ENCODE measurements around the gene MDC1.
"Not testable (repeated sequence)": the region's sequence is repeated elsewhere in the genome, so short reads cannot be mapped to it uniquely, and the experiment has no call there.

Gene MDC1

DNA sequence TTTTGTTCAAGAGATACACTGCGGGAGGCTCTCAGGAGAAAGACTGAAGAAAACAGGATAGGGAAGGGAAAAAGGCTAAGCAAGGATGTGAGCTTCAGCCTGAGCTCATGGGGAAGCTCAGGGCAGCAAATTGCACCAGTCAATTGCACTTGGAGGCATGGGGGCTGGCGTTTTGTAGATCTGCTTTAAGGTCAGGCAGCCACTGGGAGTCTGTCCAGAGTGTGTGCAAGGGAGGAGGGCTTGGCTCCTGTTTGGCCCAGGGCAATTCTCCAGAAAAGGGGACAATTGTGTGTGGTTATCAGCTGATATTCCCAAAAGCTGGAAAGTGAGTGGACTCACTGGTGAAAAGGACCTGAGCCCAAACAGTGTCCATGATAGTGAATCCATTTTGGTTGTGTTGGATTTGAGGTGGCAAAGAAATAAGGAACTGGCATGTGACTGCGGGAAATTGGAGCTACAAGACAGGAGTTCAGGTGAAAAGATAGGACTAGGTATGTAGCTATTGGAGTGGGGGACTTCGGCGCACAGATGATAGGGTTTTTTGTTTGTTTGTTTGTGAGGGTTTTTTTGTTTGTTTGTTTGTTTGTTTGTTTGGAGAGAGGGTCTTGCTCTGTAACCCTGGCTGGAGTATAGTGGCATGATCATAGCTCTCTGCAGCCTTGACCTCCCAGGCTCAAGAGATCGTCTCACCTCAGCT lies 49.5 kb upstream of the MDC1 start:
- POLR2A ChIA-PET: interaction anchor here (1.0 to 7.9 kb wide), 4 partner anchors 14 to 36 kb away, joined by 3 to 64 read pairs (median 23); partner anchors contain the start of genes FLOT1 and IER3
- CTCF ChIA-PET: interaction anchor here (0.5 to 2.1 kb wide), 11 partner anchors 9 to 318 kb away, joined by 3 to 9 read pairs (median 4); partner anchors contain the start of gene DHX16
- no peak overlapping the region for H3K4me3 ChIP-seq (ENCODE audit: low read depth, low read length)
- H3K36me3 ChIP-seq (ENCODE audit: control insufficient read depth in 2 of 2, insufficient read depth in 1 of 2, low read length in 2 of 2): no peaks in the 10 kb centered on the region
- H3K4me1 ChIP-seq (ENCODE audit: control insufficient read depth, insufficient read depth, low read length): peaks cover 30% of the 10 kb centered on the region
- TF ChIP-seq ZNF664 (tag by site-specific recombination; IDR thresholded peaks at IDR 0.05): no peak
- 0 out of 2 replicates have a peak, but pooled peaks have one; percentile 50 for TF ChIP-seq ZNF600 (tag by site-specific recombination; IDR thresholded peaks at IDR 0.05)
- TF ChIP-seq, protein P1, sequence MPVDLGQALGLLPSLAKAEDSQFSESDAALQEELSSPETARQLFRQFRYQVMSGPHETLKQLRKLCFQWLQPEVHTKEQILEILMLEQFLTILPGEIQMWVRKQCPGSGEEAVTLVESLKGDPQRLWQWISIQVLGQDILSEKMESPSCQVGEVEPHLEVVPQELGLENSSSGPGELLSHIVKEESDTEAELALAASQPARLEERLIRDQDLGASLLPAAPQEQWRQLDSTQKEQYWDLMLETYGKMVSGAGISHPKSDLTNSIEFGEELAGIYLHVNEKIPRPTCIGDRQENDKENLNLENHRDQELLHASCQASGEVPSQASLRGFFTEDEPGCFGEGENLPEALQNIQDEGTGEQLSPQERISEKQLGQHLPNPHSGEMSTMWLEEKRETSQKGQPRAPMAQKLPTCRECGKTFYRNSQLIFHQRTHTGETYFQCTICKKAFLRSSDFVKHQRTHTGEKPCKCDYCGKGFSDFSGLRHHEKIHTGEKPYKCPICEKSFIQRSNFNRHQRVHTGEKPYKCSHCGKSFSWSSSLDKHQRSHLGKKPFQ (tag by site-specific recombination; IDR thresholded peaks at IDR 0.05): no peak
- no peak for TF ChIP-seq ZSCAN23 (tag by site-specific recombination; IDR thresholded peaks at IDR 0.05)
- 0 out of 2 replicates have a peak, but pooled peaks have one; percentile 30 for TF ChIP-seq PRDM1 (tag by site-specific recombination; IDR thresholded peaks at IDR 0.05)
- no peaks in the 10 kb centered on the region for H3K9me3 ChIP-seq (ENCODE audit: control insufficient read depth, insufficient read depth, low read depth, low read length)
- no peak overlapping the region for H3K27ac ChIP-seq (ENCODE audit: extremely low read depth, low read depth, low read length)

DNA sequence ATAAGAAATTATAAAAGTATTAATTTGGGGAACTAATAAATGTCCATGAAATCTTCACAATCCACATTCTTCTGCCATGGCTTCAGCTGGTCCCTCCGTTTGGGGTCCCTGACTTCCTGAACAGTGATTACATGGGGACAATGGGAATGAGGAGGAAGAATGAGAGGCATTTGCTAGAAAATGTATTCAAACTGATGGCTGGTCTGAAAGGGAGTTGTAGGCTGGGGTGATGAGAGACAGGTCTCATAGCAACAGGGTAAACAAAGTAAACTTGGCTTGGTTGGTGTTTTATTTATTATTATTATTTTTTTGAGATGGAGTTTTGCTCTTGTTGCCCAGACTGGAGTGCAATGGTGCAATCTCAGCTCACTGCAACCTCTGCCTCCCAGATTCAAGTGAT lies 48.4 kb upstream of the MDC1 start:
- ChIA-PET POLR2A (interaction anchor here (1.9 to 4.2 kb wide), 2 partner anchors 13 to 22 kb away, joined by 9 to 37 read pairs; partner anchors contain the start of genes FLOT1 and IER3), CTCF (interaction anchor here (0.7 to 1.6 kb wide), 4 partner anchors 13 to 63 kb away, joined by 3 to 9 read pairs (median 4); no protein-coding TSS in a partner anchor)
- H3K36me3 ChIP-seq (ENCODE audit: control insufficient read depth in 2 of 2, insufficient read depth in 1 of 2, low read length in 2 of 2); H3K4me3 ChIP-seq (ENCODE audit: low read depth, low read length); H3K9me3 ChIP-seq (ENCODE audit: control insufficient read depth, insufficient read depth, low read depth, low read length); H3K27ac ChIP-seq (ENCODE audit: extremely low read depth, low read depth, low read length): not testable (repeated sequence)
- peaks cover 30% of the 10 kb centered on the region for H3K4me1 ChIP-seq (ENCODE audit: control insufficient read depth, insufficient read depth, low read length)

DNA sequence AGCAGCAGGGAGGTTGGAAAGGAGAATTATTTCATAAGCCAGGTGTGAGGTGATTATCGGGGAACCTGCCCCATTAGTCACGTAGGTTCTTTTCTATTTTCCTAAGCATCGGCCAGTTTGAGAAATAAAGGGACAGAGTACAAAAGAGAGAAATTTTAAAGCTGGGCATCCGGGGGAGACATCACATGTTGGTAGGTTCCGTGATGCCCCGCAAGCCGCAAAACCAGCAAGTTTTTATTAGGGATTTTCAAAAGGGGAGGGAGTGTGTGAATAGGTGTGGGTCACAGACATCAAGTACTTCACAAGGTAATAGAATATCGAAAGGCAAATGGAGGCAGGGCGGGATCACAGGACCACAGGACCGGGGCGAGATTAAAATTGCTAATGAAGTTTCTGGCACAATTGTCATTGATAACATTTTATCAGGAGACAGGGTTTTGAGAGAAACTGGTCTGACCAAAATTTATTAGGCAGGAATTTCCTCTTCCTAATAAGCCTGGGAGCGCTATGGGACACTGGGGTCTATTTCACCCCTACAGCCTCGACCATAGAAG lies 47.5 kb upstream of the MDC1 start:
- Histone ChIP-seq H3K27ac (ENCODE audit: extremely low read depth, low read depth, low read length) (peak overlapping the region; percentile 87), H3K4me1 (ENCODE audit: control insufficient read depth, insufficient read depth, low read length) (peaks cover 26% of the 10 kb centered on the region)
- TF ChIP-seq, protein P1 (tag by site-specific recombination; IDR thresholded peaks at IDR 0.05): 0 out of 2 replicates have a peak, but pooled peaks have one; percentile 10
- TF ChIP-seq SP7 (tag by site-specific recombination; IDR thresholded peaks at IDR 0.05): peak; percentile 9; the same call in 1 of the 2 replicates
- TF ChIP-seq, protein P2, sequence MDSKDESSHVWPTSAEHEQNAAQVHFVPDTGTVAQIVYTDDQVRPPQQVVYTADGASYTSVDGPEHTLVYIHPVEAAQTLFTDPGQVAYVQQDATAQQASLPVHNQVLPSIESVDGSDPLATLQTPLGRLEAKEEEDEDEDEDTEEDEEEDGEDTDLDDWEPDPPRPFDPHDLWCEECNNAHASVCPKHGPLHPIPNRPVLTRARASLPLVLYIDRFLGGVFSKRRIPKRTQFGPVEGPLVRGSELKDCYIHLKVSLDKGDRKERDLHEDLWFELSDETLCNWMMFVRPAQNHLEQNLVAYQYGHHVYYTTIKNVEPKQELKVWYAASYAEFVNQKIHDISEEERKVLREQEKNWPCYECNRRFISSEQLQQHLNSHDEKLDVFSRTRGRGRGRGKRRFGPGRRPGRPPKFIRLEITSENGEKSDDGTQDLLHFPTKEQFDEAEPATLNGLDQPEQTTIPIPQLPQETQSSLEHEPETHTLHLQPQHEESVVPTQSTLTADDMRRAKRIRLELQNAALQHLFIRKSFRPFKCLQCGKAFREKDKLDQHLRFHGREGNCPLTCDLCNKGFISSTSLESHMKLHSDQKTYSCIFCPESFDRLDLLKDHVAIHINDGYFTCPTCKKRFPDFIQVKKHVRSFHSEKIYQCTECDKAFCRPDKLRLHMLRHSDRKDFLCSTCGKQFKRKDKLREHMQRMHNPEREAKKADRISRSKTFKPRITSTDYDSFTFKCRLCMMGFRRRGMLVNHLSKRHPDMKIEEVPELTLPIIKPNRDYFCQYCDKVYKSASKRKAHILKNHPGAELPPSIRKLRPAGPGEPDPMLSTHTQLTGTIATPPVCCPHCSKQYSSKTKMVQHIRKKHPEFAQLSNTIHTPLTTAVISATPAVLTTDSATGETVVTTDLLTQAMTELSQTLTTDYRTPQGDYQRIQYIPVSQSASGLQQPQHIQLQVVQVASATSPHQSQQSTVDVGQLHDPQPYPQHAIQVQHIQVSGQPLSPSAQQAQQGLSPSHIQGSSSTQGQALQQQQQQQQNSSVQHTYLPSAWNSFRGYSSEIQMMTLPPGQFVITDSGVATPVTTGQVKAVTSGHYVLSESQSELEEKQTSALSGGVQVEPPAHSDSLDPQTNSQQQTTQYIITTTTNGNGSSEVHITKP (tag by site-specific recombination; IDR thresholded peaks at IDR 0.05): peak; percentile 98
- TF ChIP-seq MZF1 (tag by site-specific recombination; IDR thresholded peaks at IDR 0.05; ENCODE audit: borderline replicate concordance): peak; percentile 64; the same call in 1 of the 2 replicates
- peak; percentile 60; the same call in 1 of the 2 replicates for TF ChIP-seq ZNF335 (tag by site-specific recombination; conservative IDR thresholded peaks at IDR 0.05)
- H3K4me3 ChIP-seq (ENCODE audit: low read depth, low read length); H3K9me3 ChIP-seq (ENCODE audit: control insufficient read depth, insufficient read depth, low read depth, low read length); H3K36me3 ChIP-seq (ENCODE audit: control insufficient read depth in 2 of 2, insufficient read depth in 1 of 2, low read length in 2 of 2): not testable (repeated sequence)
- ChIA-PET POLR2A (interaction anchor here (0.8 to 4.2 kb wide), 7 partner anchors 9 to 79 kb away, joined by 3 to 37 read pairs (median 4); partner anchors contain the start of genes FLOT1 and IER3), CTCF (interaction anchor here (0.7 to 1.1 kb wide), 8 partner anchors 9 to 117 kb away, joined by 3 read pairs; partner anchors contain the start of gene IER3)
